ENCODE measurements around the gene ZBTB1. TPM values are rescaled to one million over a fixed set of nuclear protein-coding genes. Genes with fewer than 3 reads are reported as not detected.

Gene ZBTB1
- total and polyA plus RNA-seq, 2 donors (not counting 3 experiments of a cell fraction or from before 2014, with no cell fraction given), result 9.7 to 32.2 TPM

- no peaks in the 10 kb centered on the region for H4K20me1 ChIP-seq (replicated peaks; ENCODE audit: control insufficient read depth, extremely low read depth, insufficient read depth, low read length)
- H3K4me2 ChIP-seq (ENCODE audit: insufficient read depth, low read length), result no peak overlapping the region
- H3K27me3 ChIP-seq (ENCODE audit: control insufficient read depth in 2 of 2, insufficient read depth in 2 of 2, low read length in 2 of 2), result no peaks in the 10 kb centered on the region
- FAIRE-seq, result no peak
- H3K27ac ChIP-seq (ENCODE audit: insufficient read depth, low read depth, low read length), result no peak overlapping the region
- H3K79me2 ChIP-seq (ENCODE audit: control insufficient read depth, insufficient read depth, low read length), result no peaks in the 10 kb centered on the region
- ChIA-PET POLR2A (no interaction called here), CTCF (interaction anchor here (1.1 to 3.0 kb wide), 5 partner anchors 16 to 453 kb away, joined by 3 to 11 read pairs (median 5); no protein-coding TSS in a partner anchor)
- H3K9me1 ChIP-seq (replicated peaks; ENCODE audit: control insufficient read depth, extremely low read depth, insufficient read depth, low read length), result no peaks in the 10 kb centered on the region
- BruUV-seq (replicated peaks), result no TSS peak
- peaks cover 14% of the 10 kb centered on the region for H3K4me1 ChIP-seq (ENCODE audit: control insufficient read depth, extremely low read depth, insufficient read depth, low read length)
- intact Hi-C loops (cut with micrococcal nuclease) (no loop called here), dilution Hi-C loops (cut with MboI; ENCODE audit: extremely low pct_ligation_motif_present, low sequenced_read_pairs) (no loop called here)
- no peaks in the 10 kb centered on the region for H3K36me3 ChIP-seq (ENCODE audit: control insufficient read depth in 2 of 2, extremely low read depth in 1 of 2, insufficient read depth in 2 of 2, low read length in 2 of 2)
- H2AFZ ChIP-seq (ENCODE audit: low read depth, low read length), result no peak overlapping the region
- no peak for TF ChIP-seq GATA2 (IDR thresholded peaks at IDR 0.05; ENCODE audit: insufficient read depth, insufficient read length, low read depth, low read length)
- no peak for TF ChIP-seq FOS (IDR thresholded peaks at IDR 0.05; ENCODE audit: borderline replicate concordance, insufficient read depth, low read length)
- no peak for TF ChIP-seq JUN (IDR thresholded peaks at IDR 0.05; ENCODE audit: borderline replicate concordance, insufficient read depth, insufficient read length, low read depth)
- TF ChIP-seq EZH2 (IDR thresholded peaks at IDR 0.05; ENCODE audit: borderline replicate concordance, low read depth, low read length, severe bottlenecking), result no peak
- TF ChIP-seq MYC (IDR thresholded peaks at IDR 0.05; ENCODE audit: low read depth, low read length), result no peak
- TF ChIP-seq POLR2A (IDR thresholded peaks at IDR 0.05; ENCODE audit: low read depth, low read length), result no peak
- no peak for TF ChIP-seq POLR2AphosphoS5 (IDR thresholded peaks at IDR 0.05; ENCODE audit: insufficient read depth, low read depth, low read length)
- TF ChIP-seq MAX (IDR thresholded peaks at IDR 0.05; ENCODE audit: insufficient read depth, insufficient read length), result no peak
- no peak for TF ChIP-seq CTCF (IDR thresholded peaks at IDR 0.05; ENCODE audit: extremely low read depth in 1 of 2, insufficient read depth in 1 of 2, low read depth in 1 of 2, low read length in 2 of 2)
- DNase-seq (ENCODE audit: low read depth, low spot score), result no peak
- no peak overlapping the region for H3K4me3 ChIP-seq (replicated peaks in 1 of 3; ENCODE audit: insufficient read depth in 1 of 3, low read depth in 1 of 3, low read length in 3 of 3)
- no peak overlapping the region for H3K9ac ChIP-seq (replicated peaks; ENCODE audit: extremely low read depth, insufficient read depth, low read length)
- H3K9me3 ChIP-seq (replicated peaks; ENCODE audit: control insufficient read depth, insufficient read depth, low read length), result no peaks in the 10 kb centered on the region
Measured at GRCh38 chr14:64463195-64463594, 41.4 kb upstream of the ZBTB1 start.
